Memory B cell (primary cell): ENCODE data around the gene GNL3L.
"Not testable (repeated sequence)": the region's sequence is repeated elsewhere in the genome, so short reads cannot be mapped to it uniquely, and the experiment has no call there.

Experiments used
- ATAC-seq: fragments of 150-1000 bp; cut with Tn5 transposase; 2 replicates; pipeline ENCODE4 v1.10.0; 2021; ENCODE audit warnings: low read depth, mild to moderate bottlenecking, moderate library complexity
- DNase-seq, 2 donors: peaks; one replicate each; pipeline ENCODE4 v3.0.0; 2022; ENCODE audit warnings: low spot score in 2 of 2
- H3K27ac Mint-ChIP-seq: one replicate; pipeline ENCODE4 v1.8.0; 2022; ENCODE audit warnings: mild to moderate bottlenecking, moderate library complexity, mixed read lengths
- H3K27me3 Mint-ChIP-seq: one replicate; pipeline ENCODE4 v1.8.0; 2022; ENCODE audit warnings: mixed read lengths
- H3K36me3 Mint-ChIP-seq: one replicate; pipeline ENCODE4 v1.8.0; 2022; ENCODE audit warnings: mild to moderate bottlenecking, mixed read lengths
- H3K4me1 Mint-ChIP-seq: one replicate; pipeline ENCODE4 v1.8.0; 2022; ENCODE audit warnings: mixed read lengths
- H3K4me3 Mint-ChIP-seq: one replicate; pipeline ENCODE4 v1.8.0; 2022; ENCODE audit warnings: mild to moderate bottlenecking, moderate library complexity, mixed read lengths
- H3K9me3 Mint-ChIP-seq: one replicate; pipeline ENCODE4 v1.8.0; 2022; ENCODE audit warnings: mixed read lengths

Gene GNL3L

DNA sequence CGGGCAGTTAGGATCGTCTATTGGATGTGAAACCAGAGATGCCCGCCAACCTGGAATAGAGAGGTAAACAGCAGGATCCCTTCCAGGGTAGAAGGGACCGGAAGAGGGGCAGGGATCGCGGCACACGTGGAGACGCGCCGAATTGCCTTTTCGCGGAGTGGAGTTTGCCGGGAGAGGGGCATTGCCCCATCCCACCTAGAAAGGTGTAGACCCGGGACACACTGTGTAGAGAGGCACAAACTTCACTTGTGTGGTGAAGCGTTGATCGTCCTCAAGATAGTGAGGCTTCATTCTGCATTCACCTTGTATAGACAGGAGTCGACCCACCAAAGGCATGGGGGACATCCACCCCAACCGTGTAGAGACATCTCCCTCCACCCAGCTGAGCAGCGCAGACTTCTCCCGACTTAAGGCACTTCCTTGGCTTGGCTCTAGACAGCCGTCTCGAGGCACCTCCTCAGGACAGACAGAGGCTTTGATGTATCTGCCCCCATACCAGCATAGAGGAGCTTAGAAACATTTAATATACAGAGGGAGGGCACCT, 410 bp downstream of the GNL3L start:
- H3K36me3 Mint-ChIP-seq: peaks cover under 1% of the 10 kb centered on the region
- peak; percentile 22 for ATAC-seq
- no peaks in the 10 kb centered on the region for H3K27me3 Mint-ChIP-seq
- H3K27ac Mint-ChIP-seq: peak overlapping the region; percentile 92
- peak in 1 of 2 donors; percentile 16 for DNase-seq
- peaks cover 18% of the 10 kb centered on the region for H3K4me1 Mint-ChIP-seq
- H3K9me3 Mint-ChIP-seq: peaks cover 3% of the 10 kb centered on the region
- H3K4me3 Mint-ChIP-seq: peak overlapping the region; percentile 94

DNA sequence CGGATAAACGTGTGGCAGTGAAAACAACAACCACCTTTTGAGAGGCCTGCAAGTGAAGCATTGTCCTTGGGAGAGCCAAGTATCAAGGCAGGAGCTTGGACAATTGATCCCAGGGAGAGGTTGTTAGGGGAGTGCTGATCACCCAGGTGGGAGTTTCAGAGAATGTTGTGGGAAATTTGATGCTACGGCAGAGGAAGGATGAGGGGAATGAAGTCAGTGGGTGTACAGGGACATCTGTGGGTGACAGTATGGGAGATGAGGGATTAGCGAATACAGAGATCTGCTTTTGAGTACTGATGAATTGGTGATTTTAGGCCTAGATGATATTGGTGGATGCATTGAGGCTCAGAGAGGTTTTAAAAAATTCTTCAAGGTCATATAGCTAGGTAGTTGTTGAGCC, 4.3 kb downstream of the GNL3L start:
- Mint-ChIP-seq H3K9me3 (no peaks in the 10 kb centered on the region), H3K4me1 (peaks cover 16% of the 10 kb centered on the region), H3K4me3 (peak overlapping the region; percentile 44), H3K27me3 (no peaks in the 10 kb centered on the region), H3K36me3 (peaks cover 5% of the 10 kb centered on the region), H3K27ac (no peak overlapping the region)
- ATAC-seq (no peak), DNase-seq (no peak)

DNA sequence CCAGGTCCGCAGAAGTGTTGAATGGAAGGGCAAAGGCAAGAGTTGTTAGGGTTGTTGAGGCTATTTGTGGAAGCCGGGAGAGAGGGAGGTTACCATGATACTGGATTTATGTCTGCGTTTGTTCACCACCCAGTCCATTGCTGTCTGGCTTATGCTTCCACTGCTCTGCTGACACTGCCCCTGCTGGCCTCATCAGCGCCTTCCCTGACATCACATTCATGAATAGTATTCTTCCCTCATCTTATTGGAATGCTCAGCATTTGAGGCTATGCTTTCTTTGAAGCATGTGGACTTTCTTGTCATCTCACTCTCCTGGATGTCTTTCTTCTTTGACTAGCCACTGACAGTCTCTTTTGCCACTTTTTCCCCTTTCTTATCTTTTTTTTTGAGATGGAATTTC, 10.3 kb downstream of the GNL3L start:
- no peaks in the 10 kb centered on the region for H3K4me1 Mint-ChIP-seq
- no peak overlapping the region for H3K4me3 Mint-ChIP-seq
- no peak for DNase-seq
- H3K9me3 Mint-ChIP-seq: peaks cover 2% of the 10 kb centered on the region
- H3K36me3 Mint-ChIP-seq: peaks cover 32% of the 10 kb centered on the region
- no peak for ATAC-seq
- no peaks in the 10 kb centered on the region for H3K27me3 Mint-ChIP-seq
- H3K27ac Mint-ChIP-seq: no peak overlapping the region

DNA sequence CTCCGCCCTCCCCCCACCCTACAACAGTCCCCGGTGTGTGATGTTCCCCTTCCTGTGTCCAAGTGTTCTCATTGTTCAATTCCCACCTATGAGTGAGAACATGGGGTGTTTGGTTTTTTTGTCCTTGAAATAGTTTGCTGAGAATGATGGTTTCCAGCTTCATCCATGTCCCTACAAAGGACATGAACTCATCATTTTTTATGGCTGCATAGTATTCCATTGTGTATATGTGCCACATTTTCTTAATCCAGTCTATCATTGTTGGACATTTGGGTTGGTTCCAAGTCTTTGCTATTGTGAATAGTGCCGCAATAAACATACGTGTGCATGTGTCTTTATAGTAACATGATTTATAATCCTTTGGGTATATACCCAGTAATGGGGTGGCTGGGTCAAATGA, 12.2 kb downstream of the GNL3L start:
- not testable (repeated sequence) for ATAC-seq, H3K4me3 Mint-ChIP-seq, DNase-seq, H3K9me3 Mint-ChIP-seq, H3K27me3 Mint-ChIP-seq, H3K27ac Mint-ChIP-seq, H3K4me1 Mint-ChIP-seq
- peaks cover 29% of the 10 kb centered on the region for H3K36me3 Mint-ChIP-seq

DNA sequence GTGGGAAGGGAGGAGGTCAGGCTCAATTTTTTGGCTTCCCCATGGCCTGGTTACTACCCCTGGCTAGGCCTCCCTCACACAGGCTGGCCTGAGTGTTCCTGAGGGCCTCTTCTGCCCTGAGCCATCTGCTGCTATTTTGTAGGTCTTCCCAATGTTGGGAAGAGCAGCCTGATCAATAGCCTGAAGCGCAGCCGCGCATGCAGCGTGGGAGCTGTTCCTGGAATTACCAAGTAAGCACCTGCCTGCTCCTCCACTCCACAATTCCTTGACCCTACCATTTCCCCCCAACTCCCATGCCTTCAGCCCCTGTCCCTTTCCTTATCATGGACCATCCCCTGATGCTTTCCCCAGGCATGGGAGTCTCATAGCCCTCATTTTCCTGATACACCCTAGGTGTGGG, 20.8 kb downstream of the GNL3L start:
- ATAC-seq (no peak), DNase-seq (no peak)
- Mint-ChIP-seq H3K9me3 (no peaks in the 10 kb centered on the region), H3K27ac (peak overlapping the region; percentile 65), H3K27me3 (no peaks in the 10 kb centered on the region), H3K4me3 (no peak overlapping the region), H3K4me1 (peaks cover 3% of the 10 kb centered on the region), H3K36me3 (peaks cover 32% of the 10 kb centered on the region)

DNA sequence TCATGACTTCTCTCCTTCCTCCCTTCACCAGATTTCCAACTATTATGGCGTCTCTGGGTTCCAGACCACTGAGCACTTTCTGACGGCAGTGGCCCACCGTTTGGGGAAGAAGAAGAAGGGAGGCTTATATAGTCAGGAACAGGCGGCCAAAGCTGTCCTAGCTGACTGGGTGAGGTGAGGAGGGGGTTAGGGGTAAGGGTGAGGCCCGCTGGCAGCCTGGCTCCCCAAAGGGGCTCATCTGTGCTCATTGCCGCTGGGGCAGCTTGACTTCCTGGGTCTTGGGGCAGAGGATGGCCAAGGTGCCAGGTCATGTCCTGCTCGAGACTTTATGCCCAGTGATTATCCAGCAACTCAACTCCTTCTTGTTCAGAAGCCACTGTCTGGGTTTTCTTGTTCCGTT, 21.8 kb downstream of the GNL3L start:
- H3K27me3 Mint-ChIP-seq: no peaks in the 10 kb centered on the region
- DNase-seq: no peak
- no peaks in the 10 kb centered on the region for H3K9me3 Mint-ChIP-seq
- no peak overlapping the region for H3K4me3 Mint-ChIP-seq
- peaks cover 3% of the 10 kb centered on the region for H3K4me1 Mint-ChIP-seq
- H3K36me3 Mint-ChIP-seq: peaks cover 37% of the 10 kb centered on the region
- no peak for ATAC-seq
- H3K27ac Mint-ChIP-seq: no peak overlapping the region

DNA sequence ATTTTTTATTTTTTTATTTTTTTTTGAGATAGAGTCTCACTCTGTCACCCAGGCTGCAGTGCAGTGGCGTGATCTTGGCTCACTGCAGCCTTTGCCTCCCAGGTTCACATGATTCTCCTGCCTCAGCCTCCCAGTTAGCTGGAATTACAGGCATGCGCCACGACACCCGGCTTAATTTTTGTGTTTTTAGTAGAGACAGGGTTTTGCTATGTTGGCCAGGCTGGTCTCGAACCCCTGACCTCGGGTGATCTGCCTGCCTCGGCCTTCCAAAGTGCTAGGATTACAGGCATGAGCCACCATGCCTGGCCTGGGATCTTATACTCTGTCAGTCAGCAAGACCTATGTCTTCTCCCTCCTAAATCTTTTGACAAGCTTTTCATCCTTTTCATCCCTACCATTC, 25.0 kb downstream of the GNL3L start:
- H3K4me1 Mint-ChIP-seq, DNase-seq, H3K4me3 Mint-ChIP-seq, ATAC-seq, H3K9me3 Mint-ChIP-seq, H3K27me3 Mint-ChIP-seq: not testable (repeated sequence)
- H3K27ac Mint-ChIP-seq: peak overlapping the region; percentile 58
- peaks cover 27% of the 10 kb centered on the region for H3K36me3 Mint-ChIP-seq

DNA sequence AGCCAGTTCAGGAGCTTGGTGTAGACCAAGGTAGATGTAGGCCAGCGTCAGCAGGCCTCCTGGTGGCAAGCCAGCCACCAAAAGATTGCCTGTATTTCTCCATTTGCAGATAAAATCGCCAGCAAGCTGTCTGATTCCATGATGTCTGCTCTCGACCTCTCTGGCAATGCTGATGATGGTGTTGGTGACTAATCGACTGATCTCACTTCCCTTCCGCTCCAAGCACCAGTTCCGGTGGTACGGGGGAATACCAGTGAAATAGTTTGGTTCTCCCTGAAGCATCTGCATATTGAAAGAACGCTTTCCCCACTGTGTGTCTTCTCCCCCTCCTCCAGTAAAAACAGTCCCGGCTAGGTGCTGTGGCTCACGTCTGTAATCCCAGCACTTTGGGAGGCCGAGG, 30.4 kb downstream of the GNL3L start:
- no peak overlapping the region for H3K4me3 Mint-ChIP-seq
- no peak overlapping the region for H3K27ac Mint-ChIP-seq
- H3K36me3 Mint-ChIP-seq: peaks cover 29% of the 10 kb centered on the region
- H3K4me1 Mint-ChIP-seq: no peaks in the 10 kb centered on the region
- H3K27me3 Mint-ChIP-seq: no peaks in the 10 kb centered on the region
- H3K9me3 Mint-ChIP-seq: no peaks in the 10 kb centered on the region
- ATAC-seq (no peak), DNase-seq (no peak)

DNA sequence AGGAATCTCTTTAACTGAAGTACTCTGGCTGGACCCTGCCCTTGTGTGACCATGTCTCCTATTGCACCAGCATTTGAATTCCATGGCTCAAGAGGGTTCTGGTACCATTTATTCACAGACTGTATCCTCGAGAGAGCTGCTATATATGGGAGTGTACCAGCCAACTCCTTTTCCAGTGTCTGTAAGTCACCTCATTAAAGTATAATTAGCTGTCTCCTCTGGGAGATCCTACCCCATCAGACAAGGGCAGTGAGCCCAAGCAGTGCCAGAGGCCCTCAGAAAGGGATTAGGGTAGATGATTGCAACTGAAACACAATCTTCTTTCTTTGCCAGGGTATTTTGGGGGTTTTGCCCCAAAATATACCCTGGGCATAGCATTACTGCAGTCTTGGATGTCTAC, 31.6 kb downstream of the GNL3L start:
- ATAC-seq (no peak), DNase-seq (no peak)
- Mint-ChIP-seq H3K4me1 (no peaks in the 10 kb centered on the region), H3K36me3 (peaks cover 22% of the 10 kb centered on the region), H3K27ac (no peak overlapping the region), H3K4me3 (no peak overlapping the region), H3K9me3 (no peaks in the 10 kb centered on the region), H3K27me3 (no peaks in the 10 kb centered on the region)

DNA sequence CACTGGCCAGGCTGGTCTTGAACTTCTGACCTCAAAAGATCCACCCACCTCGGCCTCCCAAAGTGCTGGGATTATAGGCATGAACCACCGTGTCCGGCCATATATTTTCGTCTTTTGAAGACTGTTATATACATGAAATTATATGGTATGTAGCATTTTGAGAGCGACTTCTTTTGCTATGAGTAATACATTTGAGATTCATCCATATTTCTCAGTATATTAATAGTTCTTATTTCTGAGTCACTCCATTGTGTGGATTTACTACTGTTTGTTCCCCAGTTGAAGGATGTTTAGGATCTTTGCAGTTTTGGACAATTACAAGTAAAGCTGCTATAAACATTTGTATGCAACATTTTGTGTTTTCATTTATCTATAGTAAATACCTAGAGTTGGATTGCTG, 34.9 kb downstream of the GNL3L start:
- peaks cover 21% of the 10 kb centered on the region for H3K36me3 Mint-ChIP-seq

DNA sequence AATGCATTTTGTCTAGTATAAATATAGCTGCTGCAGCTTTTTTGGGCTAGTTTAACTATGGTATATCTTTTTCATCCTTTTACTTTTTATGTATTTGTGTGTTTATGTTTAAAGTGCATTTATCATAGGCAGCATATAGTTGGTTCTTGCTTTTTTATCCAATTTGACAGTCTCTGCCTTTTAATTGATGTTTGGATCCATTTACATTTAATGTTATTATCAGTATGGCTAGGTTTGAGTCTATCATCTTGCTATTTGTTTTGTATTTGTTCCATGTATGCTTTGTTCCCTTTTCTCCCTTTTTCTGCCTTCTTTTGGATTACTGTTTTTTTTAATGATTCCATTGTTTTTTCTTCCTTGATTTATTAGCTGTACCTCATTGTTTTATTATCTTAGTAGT, 40.3 kb downstream of the GNL3L start:
- Mint-ChIP-seq H3K9me3 (peaks cover 4% of the 10 kb centered on the region), H3K4me1 (no peaks in the 10 kb centered on the region), H3K27me3 (no peaks in the 10 kb centered on the region), H3K27ac (no peak overlapping the region), H3K4me3 (no peak overlapping the region), H3K36me3 (peaks cover 12% of the 10 kb centered on the region)
- ATAC-seq: no peak
- DNase-seq: no peak

More for the DNA sequence above, 34.9 kb downstream of the GNL3L start:
- no peak for ATAC-seq
- DNase-seq: no peak
- H3K27me3 Mint-ChIP-seq: no peaks in the 10 kb centered on the region
- no peaks in the 10 kb centered on the region for H3K9me3 Mint-ChIP-seq
- no peak overlapping the region for H3K4me3 Mint-ChIP-seq
- H3K27ac Mint-ChIP-seq: no peak overlapping the region
- H3K4me1 Mint-ChIP-seq: no peaks in the 10 kb centered on the region

DNA sequence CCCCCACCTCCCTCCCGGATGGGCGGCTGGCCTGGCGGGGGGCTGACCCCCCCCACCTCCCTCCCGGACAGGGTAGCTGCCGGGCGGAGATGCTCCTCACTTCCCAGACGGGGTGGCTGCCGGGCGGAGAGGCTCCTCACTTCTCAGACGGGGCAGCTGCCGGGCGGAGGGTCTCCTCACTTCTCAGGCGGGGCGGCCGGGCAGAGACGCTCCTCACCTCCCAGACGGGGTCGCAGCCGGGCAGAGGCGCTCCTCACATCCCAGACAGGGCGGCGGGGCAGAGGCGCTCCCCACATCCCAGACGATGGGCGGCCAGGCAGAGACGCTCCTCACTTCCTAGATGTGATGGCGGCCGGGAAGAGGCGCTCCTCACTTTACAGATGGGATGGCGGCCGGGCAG, 42.6 kb downstream of the GNL3L start:
- ATAC-seq, H3K27ac Mint-ChIP-seq, H3K4me1 Mint-ChIP-seq, H3K9me3 Mint-ChIP-seq, H3K4me3 Mint-ChIP-seq, DNase-seq, H3K27me3 Mint-ChIP-seq: not testable (repeated sequence)
- H3K36me3 Mint-ChIP-seq: peaks cover 18% of the 10 kb centered on the region

DNA sequence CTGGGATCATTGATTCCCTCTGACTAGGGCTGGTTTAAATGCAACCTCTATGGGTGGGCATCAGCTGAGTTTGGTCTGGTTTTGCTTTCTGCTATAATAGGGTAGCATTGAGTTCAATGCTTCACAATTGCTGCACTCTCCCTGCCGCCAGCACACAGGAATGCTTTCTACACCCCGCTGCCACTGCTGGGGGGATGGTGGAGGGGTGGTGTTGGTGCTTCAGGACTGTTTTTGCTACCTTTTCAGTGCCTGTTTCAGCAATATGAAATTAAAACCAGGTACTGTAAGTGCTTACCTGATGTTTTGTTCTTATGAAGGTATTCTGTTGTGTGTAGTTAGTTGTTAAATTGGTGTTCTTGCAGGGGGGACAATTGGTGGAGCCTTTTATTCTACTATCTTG, 67.7 kb downstream of the GNL3L start:
- H3K4me3 Mint-ChIP-seq: no peak overlapping the region
- H3K4me1 Mint-ChIP-seq: no peaks in the 10 kb centered on the region
- DNase-seq: no peak
- no peaks in the 10 kb centered on the region for H3K9me3 Mint-ChIP-seq
- no peak overlapping the region for H3K27ac Mint-ChIP-seq
- no peak for ATAC-seq
- H3K36me3 Mint-ChIP-seq: peaks cover 10% of the 10 kb centered on the region
- H3K27me3 Mint-ChIP-seq: no peaks in the 10 kb centered on the region

DNA sequence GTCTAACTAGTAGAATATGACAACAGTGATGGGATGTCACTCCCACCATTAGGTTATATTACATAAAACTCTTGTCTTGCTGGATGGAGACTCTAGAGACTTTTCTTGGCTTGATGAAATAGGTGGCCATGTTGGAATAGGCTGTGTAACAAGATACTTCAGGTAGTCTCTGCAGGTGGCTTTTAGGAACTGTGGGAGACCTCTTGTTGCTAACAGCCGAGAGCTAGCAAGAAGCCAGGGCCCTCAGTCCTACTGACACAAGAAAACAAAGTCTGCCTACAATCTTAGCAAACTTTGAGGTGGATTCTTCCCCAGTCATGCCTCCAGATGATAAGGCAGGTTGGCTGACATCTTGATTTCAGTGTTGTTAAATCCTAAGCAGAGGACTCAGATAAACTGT, 72.5 kb downstream of the GNL3L start:
- no peaks in the 10 kb centered on the region for H3K9me3 Mint-ChIP-seq
- no peak overlapping the region for H3K27ac Mint-ChIP-seq
- H3K36me3 Mint-ChIP-seq: peaks cover 2% of the 10 kb centered on the region
- H3K4me3 Mint-ChIP-seq: no peak overlapping the region
- H3K4me1 Mint-ChIP-seq: no peaks in the 10 kb centered on the region
- H3K27me3 Mint-ChIP-seq: no peaks in the 10 kb centered on the region
- DNase-seq (no peak), ATAC-seq (no peak)
